Neural cell (in vitro differentiated cells): ENCODE data around the gene DSTN.

Experiments used
- EP300 ChIP-seq: fragments of 450-650 bp; conservative IDR thresholded peaks from 2 replicates; pipeline ENCODE4 v1.6.1; 2014; ENCODE audit warnings: antibody characterized with exemption, mild to moderate bottlenecking, moderate library complexity; ENCODE audit not compliant: poor library complexity, severe bottlenecking
- EZH2 ChIP-seq: fragments of 200-600, 300-800 bp; shearing (Covaris generic), sonication (generic); IDR thresholded peaks from 2 replicates; pipeline ENCODE4 v1.6.1; 2014; ENCODE audit warnings: antibody characterized with exemption, low read length, borderline replicate concordance, mild to moderate bottlenecking; ENCODE audit not compliant: insufficient read depth, poor library complexity, severe bottlenecking
- POLR2AphosphoS5 ChIP-seq: IDR thresholded peaks from 2 replicates; pipeline ENCODE4 v1.6.1; 2012
- TF ChIP-seq, protein P1 (sequence below): fragments of 450-650 bp; IDR thresholded peaks from 2 replicates; pipeline ENCODE4 v1.5.1; 2014; ENCODE audit warnings: antibody characterized with exemption, mild to moderate bottlenecking, moderate library complexity; ENCODE audit not compliant: poor library complexity, severe bottlenecking

GRCh38 chr20:17586250-17586649, 16.4 kb downstream of the DSTN start:
- TF ChIP-seq, protein P1, sequence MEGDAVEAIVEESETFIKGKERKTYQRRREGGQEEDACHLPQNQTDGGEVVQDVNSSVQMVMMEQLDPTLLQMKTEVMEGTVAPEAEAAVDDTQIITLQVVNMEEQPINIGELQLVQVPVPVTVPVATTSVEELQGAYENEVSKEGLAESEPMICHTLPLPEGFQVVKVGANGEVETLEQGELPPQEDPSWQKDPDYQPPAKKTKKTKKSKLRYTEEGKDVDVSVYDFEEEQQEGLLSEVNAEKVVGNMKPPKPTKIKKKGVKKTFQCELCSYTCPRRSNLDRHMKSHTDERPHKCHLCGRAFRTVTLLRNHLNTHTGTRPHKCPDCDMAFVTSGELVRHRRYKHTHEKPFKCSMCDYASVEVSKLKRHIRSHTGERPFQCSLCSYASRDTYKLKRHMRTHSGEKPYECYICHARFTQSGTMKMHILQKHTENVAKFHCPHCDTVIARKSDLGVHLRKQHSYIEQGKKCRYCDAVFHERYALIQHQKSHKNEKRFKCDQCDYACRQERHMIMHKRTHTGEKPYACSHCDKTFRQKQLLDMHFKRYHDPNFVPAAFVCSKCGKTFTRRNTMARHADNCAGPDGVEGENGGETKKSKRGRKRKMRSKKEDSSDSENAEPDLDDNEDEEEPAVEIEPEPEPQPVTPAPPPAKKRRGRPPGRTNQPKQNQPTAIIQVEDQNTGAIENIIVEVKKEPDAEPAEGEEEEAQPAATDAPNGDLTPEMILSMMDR = no peak
- TF ChIP-seq EP300 (no peak), POLR2AphosphoS5 (no peak), EZH2 (no peak)
